GM12873 (cell line): ENCODE measurements around the gene SEC24D.

Source experiments
- TF ChIP-seq, protein P1 (sequence below): IDR thresholded peaks from 2 replicates; pipeline ENCODE4 v1.5.1; 2012; ENCODE audit warnings: low read depth, mild to moderate bottlenecking, moderate library complexity, low read length, control low read depth; ENCODE audit not compliant: insufficient read depth; ENCODE audit errors: missing control alignments

Gene SEC24D

DNA sequence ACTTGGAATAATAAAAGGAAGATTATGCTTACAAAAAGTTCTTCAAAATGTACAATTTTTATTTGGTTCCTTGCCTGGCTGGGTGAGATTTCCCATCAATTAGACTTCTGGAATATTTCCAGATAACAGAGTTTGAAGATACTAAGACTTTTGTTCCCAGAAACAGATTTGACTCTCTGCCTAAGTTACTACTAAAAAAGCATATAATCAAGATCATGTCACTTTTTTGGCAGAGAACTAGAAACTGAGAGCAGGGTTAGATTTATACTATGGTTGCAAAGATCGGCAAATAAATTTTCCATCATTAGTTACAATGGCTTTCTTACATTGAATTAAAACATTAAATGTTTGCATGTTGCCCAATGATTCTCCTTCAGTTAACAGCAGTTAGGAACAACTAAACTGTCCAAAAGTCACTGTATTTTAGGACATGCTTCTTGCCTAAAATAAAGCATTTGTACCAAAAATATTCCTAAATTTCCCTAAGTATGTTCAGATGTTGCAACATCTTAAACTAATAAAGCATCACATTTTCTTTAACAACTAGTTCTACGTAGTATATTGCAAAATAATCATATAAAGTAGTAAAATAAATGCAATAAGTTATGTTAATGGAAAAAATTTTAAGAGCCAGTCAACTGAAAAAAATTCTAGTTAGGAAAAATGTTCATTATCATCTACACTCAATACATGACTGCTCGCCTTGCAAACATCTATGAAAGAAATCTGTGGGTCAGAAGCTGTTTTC lies 73.0 kb downstream of the SEC24D start:
- TF ChIP-seq, protein P1, sequence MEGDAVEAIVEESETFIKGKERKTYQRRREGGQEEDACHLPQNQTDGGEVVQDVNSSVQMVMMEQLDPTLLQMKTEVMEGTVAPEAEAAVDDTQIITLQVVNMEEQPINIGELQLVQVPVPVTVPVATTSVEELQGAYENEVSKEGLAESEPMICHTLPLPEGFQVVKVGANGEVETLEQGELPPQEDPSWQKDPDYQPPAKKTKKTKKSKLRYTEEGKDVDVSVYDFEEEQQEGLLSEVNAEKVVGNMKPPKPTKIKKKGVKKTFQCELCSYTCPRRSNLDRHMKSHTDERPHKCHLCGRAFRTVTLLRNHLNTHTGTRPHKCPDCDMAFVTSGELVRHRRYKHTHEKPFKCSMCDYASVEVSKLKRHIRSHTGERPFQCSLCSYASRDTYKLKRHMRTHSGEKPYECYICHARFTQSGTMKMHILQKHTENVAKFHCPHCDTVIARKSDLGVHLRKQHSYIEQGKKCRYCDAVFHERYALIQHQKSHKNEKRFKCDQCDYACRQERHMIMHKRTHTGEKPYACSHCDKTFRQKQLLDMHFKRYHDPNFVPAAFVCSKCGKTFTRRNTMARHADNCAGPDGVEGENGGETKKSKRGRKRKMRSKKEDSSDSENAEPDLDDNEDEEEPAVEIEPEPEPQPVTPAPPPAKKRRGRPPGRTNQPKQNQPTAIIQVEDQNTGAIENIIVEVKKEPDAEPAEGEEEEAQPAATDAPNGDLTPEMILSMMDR = no peak

GRCh38 chr4:118762155-118762554 lies 73.8 kb downstream of the SEC24D start:
- TF ChIP-seq, protein P1 = no peak

GRCh38 chr4:118761397-118762016 lies 74.4 kb downstream of the SEC24D start:
- TF ChIP-seq, protein P1 = no peak

- TF ChIP-seq, protein P1 = no peak
These were observed 75.4 kb downstream of the SEC24D start for GRCh38 chr4:118760493-118760892.

DNA sequence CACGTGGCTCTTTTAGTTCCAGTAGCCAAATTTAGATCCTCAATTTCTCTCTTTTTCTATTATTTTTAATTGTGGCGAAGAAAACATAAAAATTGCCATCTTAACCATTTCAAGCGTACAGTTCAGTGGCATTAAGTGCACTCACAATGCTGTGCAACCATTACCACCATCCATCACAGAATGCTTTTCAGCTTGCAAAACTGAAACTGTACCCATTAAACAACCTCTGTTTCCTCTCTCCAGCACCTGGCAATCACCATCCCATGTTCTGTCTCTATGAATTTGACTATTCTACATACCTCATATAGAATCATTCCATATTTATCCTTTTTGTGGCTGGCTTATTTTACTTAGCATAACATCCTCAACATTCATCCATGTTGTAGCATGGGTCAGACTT lies 75.8 kb downstream of the SEC24D start:
- TF ChIP-seq, protein P1 = no peak

GRCh38 chr4:118759481-118759880 lies 76.4 kb downstream of the SEC24D start:
- TF ChIP-seq, protein P1 = no peak

DNA sequence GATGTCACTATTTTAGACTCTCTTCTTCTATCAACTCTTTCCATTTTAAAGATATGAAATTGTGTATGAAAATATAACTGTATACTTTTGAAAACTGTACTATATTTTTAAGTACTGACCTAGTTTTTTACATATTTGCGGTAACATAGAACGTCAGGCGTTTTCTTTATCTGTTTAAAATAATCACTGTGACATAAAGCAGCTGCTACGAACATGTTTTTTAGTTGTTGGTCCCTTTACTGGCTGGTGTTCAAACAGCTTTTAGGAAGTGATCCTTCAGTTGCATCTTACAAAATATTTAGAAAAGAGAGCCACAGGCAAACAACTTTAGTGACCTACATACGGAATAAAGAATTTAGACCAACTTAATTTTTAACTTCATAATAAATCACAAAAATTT lies 77.6 kb downstream of the SEC24D start:
- TF ChIP-seq, protein P1 = no peak
